Cerebellar cortex (tissue), 1 donor: ENCODE data around the gene F2RL3.

Experiments
- DNase-seq: peaks from one replicate; pipeline ENCODE4 v3.0.0-alpha.2; 2015; ENCODE audit warnings: low spot score

F2RL3 gene

GRCh38 chr19:16875584-16876555 is 12.9 kb upstream of the F2RL3 start:
- DNase-seq: no peak

- DNase-seq: no peak
Measured at GRCh38 chr19:16876904-16877361, 11.9 kb upstream of the F2RL3 start.

GRCh38 chr19:16877581-16877980 is 11.2 kb upstream of the F2RL3 start:
- DNase-seq: no peak

- no peak for DNase-seq
Measured at GRCh38 chr19:16878181-16878965, 10.4 kb upstream of the F2RL3 start.

GRCh38 chr19:16880884-16881554 is 7.8 kb upstream of the F2RL3 start:
- no peak for DNase-seq

- no peak for DNase-seq
Measured at GRCh38 chr19:16882146-16882545, 6.7 kb upstream of the F2RL3 start.

- no peak for DNase-seq
Measured at GRCh38 chr19:16883522-16883921, 5.3 kb upstream of the F2RL3 start.

- DNase-seq: no peak
Measured at GRCh38 chr19:16885166-16885565, 3.6 kb upstream of the F2RL3 start.

GRCh38 chr19:16886305-16886880 is 2.4 kb upstream of the F2RL3 start:
- DNase-seq: no peak

GRCh38 chr19:16887353-16888265 is 1.2 kb upstream of the F2RL3 start:
- no peak for DNase-seq

GRCh38 chr19:16889366-16889882 is 625 bp downstream of the F2RL3 start:
- DNase-seq: peak; percentile 12

- no peak for DNase-seq
Measured at GRCh38 chr19:16889883-16890460, 1.2 kb downstream of the F2RL3 start.

- no peak for DNase-seq
Measured at GRCh38 chr19:16890461-16891184, 1.8 kb downstream of the F2RL3 start.

- DNase-seq: no peak
Measured at GRCh38 chr19:16891696-16892382, 3.0 kb downstream of the F2RL3 start.

GRCh38 chr19:16892436-16892835 is 3.6 kb downstream of the F2RL3 start:
- no peak for DNase-seq

GRCh38 chr19:16892868-16893685 is 4.3 kb downstream of the F2RL3 start:
- DNase-seq: no peak

- no peak for DNase-seq
Measured at GRCh38 chr19:16893686-16893989, 4.8 kb downstream of the F2RL3 start.

GRCh38 chr19:16894080-16894479 is 5.3 kb downstream of the F2RL3 start:
- DNase-seq: no peak
